CD4-positive, alpha-beta T cell (primary cell): Measurements from ENCODE around the gene TIGD3. TPM values are rescaled to one million over a fixed set of nuclear protein-coding genes. Genes with fewer than 3 reads are reported as not detected.

Source experiments
- ATAC-seq: fragments of 200-7000 bp; cut with Tn5 transposase; one replicate; pipeline ENCODE4 v1.10.0; 2022; ENCODE audit warnings: mild to moderate bottlenecking; ENCODE audit not compliant: poor library complexity
- CTCF ChIA-PET: fragments of 350-600 bp; sonication (Branson Sonifier 250); formaldehyde crosslinking; loops from one replicate; lab custom pipeline; 2021; ENCODE audit warnings: antibody characterized with exemption, inconsistent platforms; lab: Charles Lee
- POLR2A ChIA-PET: fragments of 350-600 bp; sonication (Branson Sonifier 250); formaldehyde crosslinking; loops from one replicate; lab custom pipeline; 2021; ENCODE audit warnings: antibody characterized with exemption, inconsistent platforms; lab: Charles Lee
- DNase-seq, 14 experiments: peaks; one replicate each; pipeline ENCODE4 v3.0.0-alpha.2; 2013 to 2020; ENCODE audit warnings: mixed read lengths in 2 of 14
- H3K27ac ChIP-seq, 2 donors: one replicate each; pipeline versions ENCODE4 v1.5.1 to v1.7.0; 2013; ENCODE audit warnings: low read length in 2 of 2, low read depth in 1 of 2, mild to moderate bottlenecking in 1 of 2
- H3K27me3 ChIP-seq, 2 experiments: 1 replicate in 1 of 2; 2 replicates in 1 of 2; pipeline versions ENCODE4 v1.6.1 to v1.7.0; 2013; ENCODE audit warnings: low read length in 2 of 2, control low read depth in 1 of 2, mild to moderate bottlenecking in 1 of 2, moderate library complexity in 1 of 2; ENCODE audit not compliant: insufficient read depth in 2 of 2, control insufficient read depth in 1 of 2
- H3K36me3 ChIP-seq: one replicate; pipeline ENCODE4 v1.6.1; 2013; ENCODE audit warnings: low read length, control low read depth; ENCODE audit not compliant: insufficient read depth
- H3K4me1 ChIP-seq: one replicate; pipeline ENCODE4 v1.6.1; 2013; ENCODE audit warnings: low read length, control low read depth; ENCODE audit not compliant: insufficient read depth
- H3K4me3 ChIP-seq: one replicate; pipeline ENCODE4 v1.5.1; 2013; ENCODE audit warnings: mild to moderate bottlenecking, low read length, moderate library complexity
- H3K9me3 ChIP-seq, 2 experiments: 1 replicate in 1 of 2; 2 replicates in 1 of 2; pipeline versions ENCODE4 v1.6.1 to v1.7.0; 2013; ENCODE audit warnings: low read length in 2 of 2, mild to moderate bottlenecking in 2 of 2, control low read depth in 1 of 2, moderate library complexity in 1 of 2; ENCODE audit not compliant: control insufficient read depth in 1 of 2, insufficient read depth in 1 of 2
- H3K27ac Mint-ChIP-seq: one replicate; pipeline ENCODE4 v1.8.0; 2020; ENCODE audit warnings: mixed read lengths
- H3K27me3 Mint-ChIP-seq: one replicate; pipeline ENCODE4 v1.8.0; 2021; ENCODE audit warnings: mixed read lengths
- H3K36me3 Mint-ChIP-seq: one replicate; pipeline ENCODE4 v1.8.0; 2021; ENCODE audit warnings: low read depth, mixed read lengths
- H3K4me1 Mint-ChIP-seq: one replicate; pipeline ENCODE4 v1.8.0; 2021; ENCODE audit warnings: low read depth, mixed read lengths
- H3K4me3 Mint-ChIP-seq: one replicate; pipeline ENCODE4 v1.8.0; 2020; ENCODE audit warnings: mild to moderate bottlenecking, mixed read lengths
- H3K9me3 Mint-ChIP-seq: one replicate; pipeline ENCODE4 v1.8.0; 2020; ENCODE audit warnings: mixed read lengths
- intact Hi-C, 2 experiments: fragments of 100-400 bp; cut with DNase I in 1 of 2; cut with micrococcal nuclease in 1 of 2; formaldehyde crosslinking; loops; one replicate each; pipeline versions ENCODE4 v1.15.1 to v1.9.0; 2023 to 2025; cut with DNase I, micrococcal nuclease
- total RNA-seq, 174 experiments: library from RNA in 2 of 174; stranded (reverse) in 2 of 174; gene quantifications; one replicate each; pipeline ENCODE4 v1.2.3 and lab custom pipeline; 2021 to 2026
- TF ChIP-seq, protein P1 (sequence below): fragments of 200-600 bp; IDR thresholded peaks from one replicate; pipeline ENCODE4 v1.8.0; 2022; ENCODE audit warnings: antibody characterized with exemption, mild to moderate bottlenecking

The TIGD3 gene
- total RNA-seq, 2 experiments from 2014 or later = 0.73 to 0.85 TPM

DNA sequence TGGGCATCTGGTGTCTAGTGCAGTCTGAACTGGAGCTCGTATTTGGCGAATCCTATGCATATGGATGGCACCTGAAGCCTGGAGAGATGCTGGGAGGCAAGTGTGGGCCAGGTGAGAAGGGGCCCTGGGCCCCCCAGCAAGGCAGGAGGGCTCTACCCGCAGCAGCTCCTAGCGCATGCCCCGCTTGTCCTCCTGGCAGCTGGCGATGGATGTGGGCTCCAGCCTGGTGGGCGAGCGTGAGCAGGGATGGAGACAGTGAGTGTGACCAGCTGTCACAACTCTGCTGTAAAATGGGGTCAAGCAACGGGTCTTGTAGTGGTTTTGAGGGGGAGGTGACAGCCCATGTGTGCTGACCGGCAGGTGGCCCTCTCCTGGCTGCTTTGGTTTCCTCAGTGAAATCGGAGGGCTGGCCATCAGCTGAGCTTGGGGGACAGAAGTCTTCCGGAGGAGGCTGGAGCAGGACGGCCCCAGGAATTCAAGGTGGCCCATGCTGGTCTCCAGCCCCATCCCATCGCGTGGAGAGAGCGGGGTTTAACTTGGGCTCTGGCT is 43.9 kb downstream of the TIGD3 start:
- CTCF ChIA-PET = interaction anchor here (1.3 kb wide), 1 partner anchor 16 kb away, joined by 3 read pairs; no protein-coding TSS in a partner anchor
- POLR2A ChIA-PET = interaction anchor here (0.8 kb wide), 1 partner anchor 99 kb away, joined by 3 read pairs; no protein-coding TSS in a partner anchor
- TF ChIP-seq, protein P1, sequence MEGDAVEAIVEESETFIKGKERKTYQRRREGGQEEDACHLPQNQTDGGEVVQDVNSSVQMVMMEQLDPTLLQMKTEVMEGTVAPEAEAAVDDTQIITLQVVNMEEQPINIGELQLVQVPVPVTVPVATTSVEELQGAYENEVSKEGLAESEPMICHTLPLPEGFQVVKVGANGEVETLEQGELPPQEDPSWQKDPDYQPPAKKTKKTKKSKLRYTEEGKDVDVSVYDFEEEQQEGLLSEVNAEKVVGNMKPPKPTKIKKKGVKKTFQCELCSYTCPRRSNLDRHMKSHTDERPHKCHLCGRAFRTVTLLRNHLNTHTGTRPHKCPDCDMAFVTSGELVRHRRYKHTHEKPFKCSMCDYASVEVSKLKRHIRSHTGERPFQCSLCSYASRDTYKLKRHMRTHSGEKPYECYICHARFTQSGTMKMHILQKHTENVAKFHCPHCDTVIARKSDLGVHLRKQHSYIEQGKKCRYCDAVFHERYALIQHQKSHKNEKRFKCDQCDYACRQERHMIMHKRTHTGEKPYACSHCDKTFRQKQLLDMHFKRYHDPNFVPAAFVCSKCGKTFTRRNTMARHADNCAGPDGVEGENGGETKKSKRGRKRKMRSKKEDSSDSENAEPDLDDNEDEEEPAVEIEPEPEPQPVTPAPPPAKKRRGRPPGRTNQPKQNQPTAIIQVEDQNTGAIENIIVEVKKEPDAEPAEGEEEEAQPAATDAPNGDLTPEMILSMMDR = no peak
- H3K4me3 ChIP-seq = no peak overlapping the region
- no peak overlapping the region for H3K27ac ChIP-seq
- Mint-ChIP-seq H3K27ac (no peak overlapping the region), H3K36me3 (peaks cover 52% of the 10 kb centered on the region), H3K4me3 (no peak overlapping the region), H3K27me3 (no peaks in the 10 kb centered on the region), H3K9me3 (no peaks in the 10 kb centered on the region), H3K4me1 (peaks cover 2% of the 10 kb centered on the region)
- intact Hi-C loops = no loop called here
- DNase-seq (no peak), ATAC-seq (no peak)
- H3K36me3 ChIP-seq = peaks cover 65% of the 10 kb centered on the region
- no peaks in the 10 kb centered on the region for H3K27me3 ChIP-seq
- H3K4me1 ChIP-seq = no peaks in the 10 kb centered on the region
- H3K9me3 ChIP-seq = no peaks in the 10 kb centered on the region

- H3K27ac Mint-ChIP-seq = no peak overlapping the region
- TF ChIP-seq, protein P1 = no peak
- H3K4me1 ChIP-seq = peaks cover 5% of the 10 kb centered on the region
- POLR2A ChIA-PET = no interaction called here
- no peak for ATAC-seq
- no peaks in the 10 kb centered on the region for H3K9me3 Mint-ChIP-seq
- H3K27ac ChIP-seq = no peak overlapping the region
- intact Hi-C loops = no loop called here
- H3K36me3 Mint-ChIP-seq = peaks cover 56% of the 10 kb centered on the region
- no peak overlapping the region for H3K4me3 ChIP-seq
- no peaks in the 10 kb centered on the region for H3K9me3 ChIP-seq
- H3K4me3 Mint-ChIP-seq = no peak overlapping the region
- CTCF ChIA-PET = no interaction called here
- H3K36me3 ChIP-seq = peaks cover 61% of the 10 kb centered on the region
- H3K4me1 Mint-ChIP-seq = peaks cover 5% of the 10 kb centered on the region
- no peaks in the 10 kb centered on the region for H3K27me3 Mint-ChIP-seq
- DNase-seq = no peak
- H3K27me3 ChIP-seq = no peaks in the 10 kb centered on the region
Measured at GRCh38 chr11:65399249-65399648, 44.7 kb downstream of the TIGD3 start.

DNA sequence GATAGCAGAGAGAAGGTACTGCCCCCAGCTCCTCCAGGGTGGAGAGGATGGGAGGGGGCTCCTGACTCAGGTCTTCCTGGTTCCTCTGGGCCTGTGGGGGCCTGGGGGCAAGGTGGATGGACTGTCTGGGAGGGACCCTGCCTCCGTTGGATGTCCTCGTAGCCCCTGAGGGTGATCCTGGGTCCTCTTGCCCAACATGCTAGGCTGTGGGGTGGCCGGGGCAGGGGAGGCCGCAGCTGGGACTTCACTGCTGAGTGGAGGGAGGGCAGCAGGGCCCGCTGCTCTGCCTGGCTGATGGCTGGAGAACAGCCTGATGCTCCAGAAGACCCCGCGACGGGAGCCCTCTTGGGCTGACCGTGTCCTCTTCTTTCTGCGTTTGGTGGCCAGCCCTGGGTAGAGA is 45.3 kb downstream of the TIGD3 start:
- Mint-ChIP-seq H3K27me3 (no peaks in the 10 kb centered on the region), H3K9me3 (no peaks in the 10 kb centered on the region), H3K4me3 (no peak overlapping the region), H3K36me3 (peaks cover 56% of the 10 kb centered on the region), H3K4me1 (peaks cover 5% of the 10 kb centered on the region), H3K27ac (no peak overlapping the region)
- ATAC-seq (no peak), DNase-seq (no peak)
- Histone ChIP-seq H3K36me3 (peaks cover 60% of the 10 kb centered on the region), H3K27me3 (no peaks in the 10 kb centered on the region), H3K4me1 (peaks cover 9% of the 10 kb centered on the region), H3K27ac (no peak overlapping the region), H3K9me3 (no peaks in the 10 kb centered on the region), H3K4me3 (no peak overlapping the region)
- intact Hi-C loops = no loop called here
- POLR2A ChIA-PET = no interaction called here
- CTCF ChIA-PET = no interaction called here
- TF ChIP-seq, protein P1 = no peak
